Small intestine (tissue), 7 donors: Measurements from ENCODE around the gene PCDHGA12. TPM values are rescaled to one million over a fixed set of nuclear protein-coding genes. Genes with fewer than 3 reads are reported as not detected.
"Not testable (repeated sequence)": the region's sequence is repeated elsewhere in the genome, so short reads cannot be mapped to it uniquely, and the experiment has no call there.

Source experiments
- DNase-seq, 2 donors: peaks; one replicate each; pipeline versions ENCODE4 v3.0.0 to v3.0.0-alpha.2; 2013
- FAIRE-seq: peaks from 2 replicates; lab custom pipeline; 2012; peaks lifted over from hg19 to GRCh38; lab: Jason Lieb, UNC
- H3K27ac ChIP-seq, 3 donors: one replicate each; pipeline ENCODE4 v1.5.1; 2013; ENCODE audit warnings: low read length in 2 of 3, mild to moderate bottlenecking in 2 of 3, control low read depth in 1 of 3, inconsistent platforms in 1 of 3, low read depth in 1 of 3, moderate library complexity in 1 of 3
- H3K27me3 ChIP-seq, 3 donors: one replicate each; pipeline ENCODE4 v1.6.1; 2013; ENCODE audit warnings: low read length in 3 of 3, inconsistent platforms in 1 of 3; ENCODE audit not compliant: control insufficient read depth in 3 of 3, insufficient read depth in 3 of 3
- H3K36me3 ChIP-seq, 3 donors: one replicate each; pipeline ENCODE4 v1.6.1; 2013; ENCODE audit warnings: low read length in 3 of 3, inconsistent platforms in 1 of 3, low read depth in 1 of 3, mild to moderate bottlenecking in 1 of 3, moderate library complexity in 1 of 3; ENCODE audit not compliant: control insufficient read depth in 3 of 3, insufficient read depth in 2 of 3
- H3K4me1 ChIP-seq, 3 donors: one replicate each; pipeline ENCODE4 v1.6.1; 2013; ENCODE audit warnings: low read length in 2 of 3, inconsistent platforms in 1 of 3, low read depth in 1 of 3, mild to moderate bottlenecking in 1 of 3, moderate library complexity in 1 of 3; ENCODE audit not compliant: control insufficient read depth in 3 of 3, insufficient read depth in 2 of 3
- H3K4me3 ChIP-seq, 3 donors: one replicate each; pipeline ENCODE4 v1.5.1; 2013; ENCODE audit warnings: low read length in 3 of 3, control low read depth in 1 of 3, inconsistent platforms in 1 of 3, low read depth in 1 of 3, mild to moderate bottlenecking in 1 of 3, moderate library complexity in 1 of 3
- H3K9me3 ChIP-seq, 2 donors: one replicate each; pipeline ENCODE4 v1.6.1; 2013; ENCODE audit warnings: low read depth in 1 of 2, low read length in 1 of 2; ENCODE audit not compliant: control insufficient read depth in 2 of 2, insufficient read depth in 1 of 2
- WGBS, 3 donors: extraction: QIAGEN DNeasy Blood & Tissue Kit; methylation state at CpG; one replicate each; pipeline ENCODE4 v1.1.7; 2013; 5-methylcytosine and 5-hydroxymethylcytosine counted together
- polyA plus RNA-seq, 4 donors: library from polyadenylated mRNA; stranded (reverse) in 3 of 4; unstranded in 1 of 4; fragments of 200-250 nt in 3 of 4; fragments of 120-200 nt in 1 of 4; gene quantifications; one replicate each; pipeline versions ENCODE4 v1.2.1 to v1.2.3, GENCODE V29; 2013
- donor health status: healthy with polysubstance abuse.
- donor health status: control.
- donor health status: control.
- donor health status: Bipolar disorder and iron deficiency.
- donor health status: healthy.

The PCDHGA12 gene
- polyA plus RNA-seq, 4 donors = 0.41 to 1.5 (median 0.54) TPM; not detected in 1

DNA sequence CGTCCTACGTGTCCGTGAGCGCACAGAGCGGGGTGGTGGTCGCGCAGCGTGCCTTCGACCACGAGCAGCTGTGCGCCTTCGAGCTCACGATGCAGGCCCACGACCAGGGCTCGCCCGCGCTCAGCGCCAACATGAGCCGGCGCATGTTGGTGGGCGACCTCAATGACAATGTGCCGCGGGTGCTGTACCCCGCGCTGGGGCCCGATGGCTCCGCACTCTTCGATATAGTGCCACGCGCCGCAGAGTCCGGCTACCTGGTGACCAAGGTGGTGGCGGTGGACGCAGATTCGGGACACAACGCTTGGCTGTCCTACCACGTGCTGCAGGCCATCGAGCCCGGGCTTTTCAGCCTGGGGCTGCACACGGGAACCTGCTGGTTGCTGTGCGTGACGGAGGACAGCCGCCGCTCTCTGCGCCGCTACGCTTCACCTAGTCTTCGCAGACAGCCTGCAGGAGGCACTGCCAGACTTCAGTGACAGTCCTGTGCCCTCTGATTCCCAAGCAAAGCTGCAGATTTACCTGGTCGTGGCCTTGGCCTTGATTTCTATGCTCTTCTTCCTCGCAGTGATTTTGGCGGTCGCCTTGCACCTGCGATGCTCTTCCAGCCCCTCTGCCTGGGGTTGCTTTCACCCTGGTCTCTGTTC, 2.4 kb upstream of the PCDHGA12 start:
- WGBS, 3 donors = 45 to 66% (median 65%) methylated on average over 53 of the region's 53 CpGs
- Histone ChIP-seq H3K36me3 (no peaks in the 10 kb centered on the region), H3K27me3 (peaks cover 0 to 40% (median 15%) of the 10 kb centered on the region in 3 donors), H3K4me1 (no peaks in the 10 kb centered on the region), H3K9me3 (peaks cover 3 to 64% of the 10 kb centered on the region in 2 donors), H3K4me3 (no peak overlapping the region), H3K27ac (no peak overlapping the region)
- FAIRE-seq (no peak), DNase-seq (no peak)

GRCh38 chr5:141431286-141431685, 979 bp downstream of the PCDHGA12 start:
- Histone ChIP-seq H3K9me3 (peaks cover 2 to 65% of the 10 kb centered on the region in 2 donors), H3K4me1 (no peaks in the 10 kb centered on the region), H3K4me3 (no peak overlapping the region), H3K36me3 (no peaks in the 10 kb centered on the region), H3K27ac (no peak overlapping the region), H3K27me3 (peaks cover 0 to 35% (median 10%) of the 10 kb centered on the region in 3 donors)
- FAIRE-seq (no peak), DNase-seq (no peak)
- 17 to 44% (median 40%) methylated on average over 37 of the region's 37 CpGs for WGBS, 3 donors

DNA sequence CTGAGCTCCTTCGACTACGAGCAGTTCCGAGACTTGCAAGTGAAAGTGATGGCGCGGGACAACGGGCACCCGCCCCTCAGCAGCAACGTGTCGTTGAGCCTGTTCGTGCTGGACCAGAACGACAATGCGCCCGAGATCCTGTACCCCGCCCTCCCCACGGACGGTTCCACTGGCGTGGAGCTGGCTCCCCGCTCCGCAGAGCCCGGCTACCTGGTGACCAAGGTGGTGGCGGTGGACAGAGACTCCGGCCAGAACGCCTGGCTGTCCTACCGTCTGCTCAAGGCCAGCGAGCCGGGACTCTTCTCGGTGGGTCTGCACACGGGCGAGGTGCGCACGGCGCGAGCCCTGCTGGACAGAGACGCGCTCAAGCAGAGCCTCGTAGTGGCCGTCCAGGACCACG, 2.0 kb downstream of the PCDHGA12 start:
- H3K36me3 ChIP-seq, H3K4me3 ChIP-seq, H3K4me1 ChIP-seq, DNase-seq, FAIRE-seq, H3K27ac ChIP-seq: not testable (repeated sequence)
- Histone ChIP-seq H3K27me3 (peaks cover 0 to 29% (median 10%) of the 10 kb centered on the region in 3 donors), H3K9me3 (peaks cover 2 to 55% of the 10 kb centered on the region in 2 donors)
- 36 to 57% (median 50%) methylated on average over 22 to 38 of the region's 38 CpGs for WGBS, 3 donors

- DNase-seq, H3K4me1 ChIP-seq, H3K36me3 ChIP-seq, FAIRE-seq, H3K4me3 ChIP-seq, H3K27ac ChIP-seq: not testable (repeated sequence)
- H3K9me3 ChIP-seq = peaks cover 2 to 51% of the 10 kb centered on the region in 2 donors
- WGBS, 3 donors = 29 to 41% (median 40%) methylated on average over 25 to 29 of the region's 29 CpGs
- H3K27me3 ChIP-seq = peaks cover 0 to 26% (median 8%) of the 10 kb centered on the region in 3 donors
Observed at GRCh38 chr5:141432726-141433125, 2.4 kb downstream of the PCDHGA12 start.

DNA sequence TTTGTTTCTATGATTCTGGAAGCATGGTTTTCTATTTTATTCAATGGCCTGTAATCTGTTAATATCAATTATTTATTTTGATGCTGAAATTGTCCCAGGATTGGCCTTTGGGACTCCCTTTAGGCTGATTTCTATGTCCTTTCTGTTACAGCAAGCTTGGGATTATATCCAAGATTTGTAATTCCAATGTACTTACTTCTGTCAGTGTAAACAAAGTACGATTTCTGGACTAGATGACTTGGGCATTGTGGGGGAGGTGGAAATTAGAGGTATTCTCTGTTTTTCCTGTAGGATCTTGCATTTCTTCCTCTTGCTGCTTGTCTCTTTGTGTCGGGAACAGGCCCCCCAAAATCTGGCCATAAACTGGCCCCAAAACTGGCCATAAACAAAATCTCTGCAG, 3.7 kb downstream of the PCDHGA12 start:
- H3K27me3 ChIP-seq = peaks cover 0 to 26% (median 8%) of the 10 kb centered on the region in 3 donors
- DNase-seq = no peak
- H3K9me3 ChIP-seq = peaks cover 0 to 45% of the 10 kb centered on the region in 2 donors
- H3K27ac ChIP-seq = no peak overlapping the region
- 64 to 75% (median 71%) methylated on average over 2 of the region's 2 CpGs for WGBS, 3 donors
- no peak for FAIRE-seq
- H3K36me3 ChIP-seq = no peaks in the 10 kb centered on the region
- H3K4me1 ChIP-seq = no peaks in the 10 kb centered on the region
- no peak overlapping the region for H3K4me3 ChIP-seq

DNA sequence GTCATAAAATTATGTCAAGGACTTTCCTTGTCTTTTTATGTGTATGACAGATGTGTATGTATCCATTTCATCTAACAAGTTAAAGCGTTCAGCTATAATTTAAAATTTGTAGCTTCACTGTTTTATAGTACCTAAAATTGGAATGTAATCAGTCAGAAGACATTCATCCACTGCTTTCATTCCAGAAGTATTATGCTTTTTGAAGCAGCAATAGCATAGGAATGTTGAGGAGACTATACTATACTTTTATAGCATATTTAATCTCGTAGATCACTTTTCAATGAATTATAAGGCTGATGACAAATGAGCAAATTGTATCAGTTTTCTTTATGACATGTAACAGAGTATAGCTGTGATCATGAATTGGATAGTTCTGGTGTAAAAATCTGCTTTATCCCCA, 6.9 kb downstream of the PCDHGA12 start:
- DNase-seq (no peak), FAIRE-seq (no peak)
- Histone ChIP-seq H3K9me3 (peaks cover 0 to 53% of the 10 kb centered on the region in 2 donors), H3K27ac (no peak overlapping the region), H3K4me1 (no peaks in the 10 kb centered on the region), H3K4me3 (no peak overlapping the region), H3K36me3 (no peaks in the 10 kb centered on the region), H3K27me3 (peaks cover 0 to 6% (median 2%) of the 10 kb centered on the region in 3 donors)
- WGBS, 3 donors = 85 to 87% (median 87%) methylated on average over 2 of the region's 2 CpGs

- peaks cover 0 to 39% of the 10 kb centered on the region in 2 donors for H3K9me3 ChIP-seq
- FAIRE-seq (no peak), DNase-seq (no peak)
- H3K27me3 ChIP-seq = peaks cover 0 to 2% (median 0%) of the 10 kb centered on the region in 3 donors
- H3K36me3 ChIP-seq = no peaks in the 10 kb centered on the region
- H3K4me1 ChIP-seq = no peaks in the 10 kb centered on the region
- no peak overlapping the region for H3K27ac ChIP-seq
- no peak overlapping the region for H3K4me3 ChIP-seq
- 64 to 70% (median 68%) methylated on average over 10 of the region's 10 CpGs for WGBS, 3 donors
Observed at GRCh38 chr5:141439411-141440141, 9.3 kb downstream of the PCDHGA12 start.

DNA sequence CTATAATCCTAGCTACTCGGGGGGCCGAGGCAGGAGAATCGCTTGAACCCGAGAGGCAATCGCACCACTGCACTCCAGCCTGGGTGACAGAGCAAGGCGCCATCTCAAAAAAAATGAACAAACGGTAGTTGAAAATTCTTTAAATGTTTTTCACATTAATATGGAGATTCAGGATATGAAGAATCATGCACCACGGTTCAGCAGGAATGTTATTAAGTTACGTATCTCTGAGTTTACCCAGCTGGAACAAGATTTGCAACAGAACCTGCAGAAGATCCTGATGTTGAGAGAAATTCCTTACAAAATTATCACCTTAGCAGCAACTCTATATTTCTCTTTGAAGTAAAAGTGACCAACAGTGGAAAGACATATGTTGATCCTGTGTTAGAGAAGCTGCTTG, 10.0 kb downstream of the PCDHGA12 start:
- no peak for FAIRE-seq
- H3K4me3 ChIP-seq = no peak overlapping the region
- H3K9me3 ChIP-seq = peaks cover 0 to 39% of the 10 kb centered on the region in 2 donors

More for the DNA sequence above, 10.0 kb downstream of the PCDHGA12 start:
- H3K27ac ChIP-seq = no peak overlapping the region
- WGBS, 3 donors = 90 to 93% (median 90%) methylated on average over 9 of the region's 9 CpGs
- H3K27me3 ChIP-seq = peaks cover 0 to 2% (median 0%) of the 10 kb centered on the region in 3 donors
- no peaks in the 10 kb centered on the region for H3K4me1 ChIP-seq
- no peaks in the 10 kb centered on the region for H3K36me3 ChIP-seq
- DNase-seq = no peak
